Measurements from ENCODE around the gene DUOX1.
"Not testable (repeated sequence)": the region's sequence is repeated elsewhere in the genome, so short reads cannot be mapped to it uniquely, and the experiment has no call there.

- TF ChIP-seq POLR2AphosphoS5, CTCF, POLR2A (IDR thresholded peaks at IDR 0.05): not testable (repeated sequence)
These were observed 6.0 kb downstream of the DUOX1 start for GRCh38 chr15:45135705-45136377.
